AG04449 (cell line): ENCODE results near the gene BRINP3.

Source experiments
- CTCF ChIA-PET: fragments of 350-600 bp; formaldehyde crosslinking; extraction: SDS; loops from one replicate; lab custom pipeline; 2021; ENCODE audit warnings: antibody characterized with exemption; lab: Yijun Ruan, JAX
- POLR2A ChIA-PET: fragments of 400-600, 350-600 bp; formaldehyde crosslinking; extraction: SDS; loops from one replicate; lab custom pipeline; 2020; ENCODE audit warnings: antibody characterized with exemption, inconsistent platforms; lab: Yijun Ruan, JAX
- DNase-seq: peaks from one replicate; pipeline ENCODE4 v3.0.0-alpha.2; 2010; ENCODE audit warnings: low read depth, low spot score
- H3K4me3 ChIP-seq: 2 replicates; pipeline ENCODE4 v1.5.1; 2011; ENCODE audit warnings: low read depth, mild to moderate bottlenecking, control low read depth, low read length
- TF ChIP-seq, protein P1 (sequence below): IDR thresholded peaks from one replicate; pipeline ENCODE4 v1.5.1; 2011; ENCODE audit warnings: mild to moderate bottlenecking, moderate library complexity, low read length, control low read depth, inconsistent platforms; ENCODE audit not compliant: insufficient read depth; ENCODE audit errors: missing control alignments

Gene BRINP3

DNA sequence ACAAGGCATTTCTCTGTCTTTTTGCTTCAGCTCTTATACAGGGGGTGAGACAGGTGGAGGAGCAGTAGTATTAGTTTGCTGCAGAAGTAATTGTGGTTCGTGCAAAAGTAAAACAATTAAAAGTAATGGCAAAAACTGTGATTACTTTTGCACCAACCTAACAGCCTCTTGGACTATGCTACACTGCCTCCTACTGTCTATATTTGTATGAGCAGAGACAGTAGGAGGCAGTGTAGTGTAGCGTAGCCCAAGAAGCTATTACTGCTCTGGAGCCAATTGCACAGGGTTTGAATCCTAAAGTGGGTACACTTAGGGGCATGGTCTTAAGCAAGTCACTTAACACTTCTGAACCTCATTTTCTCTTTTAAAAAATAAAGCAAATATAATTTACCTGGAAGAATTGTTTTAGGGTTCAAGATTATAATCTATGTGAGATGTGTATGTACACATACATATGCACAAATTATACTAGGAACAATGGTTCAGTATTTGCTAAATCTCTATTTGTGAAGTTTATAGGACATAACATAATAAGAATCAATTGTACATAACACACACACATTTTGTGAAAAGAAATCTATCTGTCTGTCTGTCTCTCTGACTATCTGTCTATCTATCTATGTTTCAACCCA lies 103.8 kb downstream of the BRINP3 start:
- no peak for DNase-seq
- no peak overlapping the region for H3K4me3 ChIP-seq
- ChIA-PET POLR2A (no interaction called here), CTCF (no interaction called here)
- TF ChIP-seq, protein P1, sequence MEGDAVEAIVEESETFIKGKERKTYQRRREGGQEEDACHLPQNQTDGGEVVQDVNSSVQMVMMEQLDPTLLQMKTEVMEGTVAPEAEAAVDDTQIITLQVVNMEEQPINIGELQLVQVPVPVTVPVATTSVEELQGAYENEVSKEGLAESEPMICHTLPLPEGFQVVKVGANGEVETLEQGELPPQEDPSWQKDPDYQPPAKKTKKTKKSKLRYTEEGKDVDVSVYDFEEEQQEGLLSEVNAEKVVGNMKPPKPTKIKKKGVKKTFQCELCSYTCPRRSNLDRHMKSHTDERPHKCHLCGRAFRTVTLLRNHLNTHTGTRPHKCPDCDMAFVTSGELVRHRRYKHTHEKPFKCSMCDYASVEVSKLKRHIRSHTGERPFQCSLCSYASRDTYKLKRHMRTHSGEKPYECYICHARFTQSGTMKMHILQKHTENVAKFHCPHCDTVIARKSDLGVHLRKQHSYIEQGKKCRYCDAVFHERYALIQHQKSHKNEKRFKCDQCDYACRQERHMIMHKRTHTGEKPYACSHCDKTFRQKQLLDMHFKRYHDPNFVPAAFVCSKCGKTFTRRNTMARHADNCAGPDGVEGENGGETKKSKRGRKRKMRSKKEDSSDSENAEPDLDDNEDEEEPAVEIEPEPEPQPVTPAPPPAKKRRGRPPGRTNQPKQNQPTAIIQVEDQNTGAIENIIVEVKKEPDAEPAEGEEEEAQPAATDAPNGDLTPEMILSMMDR = no peak

DNA sequence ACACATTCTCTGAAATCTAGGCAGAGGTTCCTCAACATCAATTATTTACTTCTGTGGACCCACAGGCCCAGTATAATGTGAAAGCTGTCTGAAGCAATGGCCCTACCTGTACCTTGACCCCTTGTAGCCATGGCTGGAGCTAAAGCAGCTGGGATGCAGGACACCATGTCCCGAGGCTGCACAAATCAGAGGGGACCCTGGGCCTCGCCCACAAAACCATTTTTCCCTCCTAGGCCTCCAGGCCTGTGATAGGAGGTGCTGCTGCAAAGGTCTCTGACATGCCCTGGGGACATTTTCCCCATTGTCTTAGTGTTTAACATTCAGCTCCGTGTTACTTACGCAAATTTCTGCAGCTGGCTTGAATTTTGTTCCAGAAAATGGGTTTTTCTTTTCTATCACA lies 110.5 kb downstream of the BRINP3 start:
- H3K4me3 ChIP-seq = no peak overlapping the region
- CTCF ChIA-PET = interaction anchor here (1.0 kb wide), 1 partner anchor 9 kb away, joined by 3 read pairs; no protein-coding TSS in a partner anchor
- POLR2A ChIA-PET = no interaction called here
- DNase-seq = no peak
- TF ChIP-seq, protein P1 = no peak

DNA sequence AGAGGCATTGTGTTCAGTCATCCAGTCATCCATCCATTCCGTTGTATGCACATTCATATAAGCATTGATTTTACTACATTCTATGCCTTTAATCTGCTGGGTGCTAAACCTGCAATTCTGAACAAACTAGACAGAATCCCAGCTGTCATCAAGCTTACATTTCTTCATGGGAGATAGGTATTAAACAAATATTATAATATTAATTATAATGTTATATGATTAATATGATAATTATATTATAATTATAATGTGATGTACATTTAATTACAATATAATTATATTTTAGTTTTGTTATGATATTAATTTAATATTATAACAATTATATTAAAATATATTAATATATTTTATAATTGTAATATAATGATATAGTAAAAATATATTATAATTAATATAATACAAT lies 112.4 kb downstream of the BRINP3 start:
- ChIA-PET POLR2A (no interaction called here), CTCF (no interaction called here)
- DNase-seq = no peak
- H3K4me3 ChIP-seq = no peak overlapping the region
- TF ChIP-seq, protein P1 = no peak

DNA sequence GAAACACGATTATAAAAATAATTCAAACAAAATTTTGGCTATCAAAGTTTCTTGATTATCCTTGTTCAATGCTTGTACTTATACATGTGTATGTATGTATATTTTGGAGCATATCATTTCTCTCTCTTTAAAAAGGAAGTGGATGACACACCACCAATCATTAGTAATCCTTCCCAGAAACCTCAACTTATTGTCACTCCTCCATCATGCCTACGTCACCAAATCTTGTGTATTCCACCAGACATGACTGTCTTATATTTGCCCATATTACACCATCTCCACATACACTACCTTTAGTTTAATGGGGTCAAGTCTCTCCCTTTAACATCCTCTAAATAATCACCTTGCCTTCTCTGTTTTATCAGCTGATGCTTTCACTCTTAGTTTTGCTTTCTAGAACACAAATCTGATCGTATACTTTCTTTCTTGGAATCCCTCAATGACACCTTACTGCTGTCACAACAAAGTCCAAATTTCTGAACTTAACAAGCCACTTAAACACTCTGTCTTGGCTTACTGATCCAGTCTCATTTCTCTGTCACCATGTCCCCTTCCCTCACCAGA lies 124.0 kb downstream of the BRINP3 start:
- CTCF ChIA-PET = no interaction called here
- TF ChIP-seq, protein P1 = no peak
- no peak for DNase-seq
- POLR2A ChIA-PET = no interaction called here
- H3K4me3 ChIP-seq = no peak overlapping the region

DNA sequence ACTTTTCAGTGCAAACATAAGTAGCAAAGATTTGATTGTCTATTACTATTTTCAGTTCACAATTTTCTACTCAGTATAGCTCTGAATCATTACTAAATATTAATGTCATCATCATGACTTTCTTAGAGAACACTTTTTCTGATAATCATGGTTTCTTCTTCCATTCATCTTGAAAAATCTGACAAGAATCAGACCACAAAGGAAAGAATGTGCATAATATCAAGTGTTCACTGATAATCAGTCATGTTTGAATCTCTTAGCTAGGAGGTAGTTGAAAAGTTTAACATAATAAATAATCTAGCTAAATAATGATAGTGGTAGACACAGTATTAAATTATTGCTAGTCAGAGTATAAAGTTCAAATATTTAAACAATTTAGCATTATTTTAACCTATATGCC lies 133.2 kb downstream of the BRINP3 start:
- H3K4me3 ChIP-seq = no peak overlapping the region
- TF ChIP-seq, protein P1 = no peak
- DNase-seq = no peak
- ChIA-PET CTCF (no interaction called here), POLR2A (no interaction called here)

DNA sequence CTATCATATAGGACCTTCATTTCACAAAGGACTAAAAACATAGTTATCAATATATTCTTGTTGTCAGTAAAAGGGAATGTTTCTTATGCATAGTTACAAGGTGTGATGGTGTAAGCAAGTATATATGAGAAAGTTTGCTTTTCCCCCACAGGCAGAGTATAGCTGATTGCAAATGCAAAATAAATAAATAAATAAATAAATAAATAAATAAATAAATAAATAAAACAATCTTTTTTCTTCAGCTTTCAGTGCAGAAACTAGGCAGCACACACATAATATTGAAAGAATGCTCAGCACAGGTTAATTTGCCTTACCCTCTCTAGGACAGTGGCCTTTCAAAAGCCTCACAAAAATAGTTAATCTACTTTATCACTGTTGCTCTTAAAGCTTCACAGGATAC lies 138.8 kb downstream of the BRINP3 start:
- ChIA-PET CTCF (no interaction called here), POLR2A (no interaction called here)
- TF ChIP-seq, protein P1 = no peak

More for the DNA sequence above, 138.8 kb downstream of the BRINP3 start:
- no peak for DNase-seq
- no peak overlapping the region for H3K4me3 ChIP-seq
